ENCODE results near the gene IFNL3. TPM values are rescaled to one million over a fixed set of nuclear protein-coding genes. Genes with fewer than 3 reads are reported as not detected.
A peak's percentile ranks its signal among the peaks of the same experiment; 100 is the strongest.

IFNL3 gene
- total and polyA plus RNA-seq, 9 of the 15 experiments (the other 6 are each of a cell fraction or from before 2014, with no cell fraction given): not detected

- BruUV-seq (replicated peaks): no TSS peak
- Histone ChIP-seq H3K9me3 (replicated peaks; ENCODE audit: control insufficient read depth, insufficient read depth, low read depth, low read length) (no peaks in the 10 kb centered on the region), H3K4me3 (no peak overlapping the region), H3K9ac (ENCODE audit: insufficient read depth in 1 of 2, low read depth in 2 of 2, low read length in 2 of 2) (no peak overlapping the region), H3K9me1 (ENCODE audit: control insufficient read depth, insufficient read depth, low read length) (no peaks in the 10 kb centered on the region), H2AFZ (ENCODE audit: low read depth, low read length) (no peak overlapping the region), H3K27ac (ENCODE audit: extremely low read depth, low read depth, low read length) (no peak overlapping the region), H3K27me3 (ENCODE audit: control insufficient read depth in 2 of 2, insufficient read depth in 2 of 2, low read length in 2 of 2) (no peaks in the 10 kb centered on the region), H4K20me1 (replicated peaks; ENCODE audit: control insufficient read depth, insufficient read depth, low read length) (no peaks in the 10 kb centered on the region), H3K4me1 (replicated peaks in 1 of 2; ENCODE audit: control insufficient read depth in 2 of 2, insufficient read depth in 2 of 2, low read length in 2 of 2) (peaks cover 0 to 8% of the 10 kb centered on the region in 2 experiments; a peak in 3 of 5 replicates), H3K36me3 (ENCODE audit: control insufficient read depth, insufficient read depth, low read length) (no peaks in the 10 kb centered on the region), H3K4me2 (ENCODE audit: insufficient read depth, low read length) (no peak overlapping the region), H3K79me2 (ENCODE audit: control insufficient read depth, insufficient read depth, low read length) (no peaks in the 10 kb centered on the region)
- WGBS (ENCODE audit: insufficient coverage, low coverage, missing lambda C conversion rate): 60% methylated on average over 6 of the region's 6 CpGs
- no peak for FAIRE-seq
- in situ Hi-C loops (cut with MboI) (no loop called here), intact Hi-C loops (cut with micrococcal nuclease) (no loop called here)
- ChIA-PET CTCF (ENCODE audit: low intra/inter-chr PET ratio) (no interaction called here), POLR2A (no interaction called here)
- ATAC-seq: no peak
- no peak for DNase-seq (ENCODE audit: extremely low read depth in 1 of 4, low spot score in 3 of 4)
- TF ChIP-seq RBM25 (IDR thresholded peaks at IDR 0.05; ENCODE audit: low read depth, low read length, severe bottlenecking) (peak; percentile 75), ZNF277 (CRISPR knock-in tag; IDR thresholded peaks at IDR 0.05; ENCODE audit: borderline replicate concordance) (no peak), BCOR (IDR thresholded peaks at IDR 0.05) (peak; percentile 56), ZFP36 (IDR thresholded peaks at IDR 0.05; ENCODE audit: low read depth, low read length, partially characterized antibody) (peak; percentile 14), TEAD1 (CRISPR knock-in tag; IDR thresholded peaks at IDR 0.05) (no peak), E2F6 (IDR thresholded peaks at IDR 0.05; ENCODE audit: borderline replicate concordance in 1 of 2, extremely low read depth in 1 of 2, insufficient read depth in 1 of 2, insufficient read length in 1 of 2, low read depth in 1 of 2, low read length in 1 of 2, poor library complexity in 1 of 2, severe bottlenecking in 1 of 2) (no peak), MGA (IDR thresholded peaks at IDR 0.05) (no peak), NR2C1 (IDR thresholded peaks at IDR 0.05) (no peak), NR2C1 (tag; IDR thresholded peaks at IDR 0.05) (no peak)
Measured at GRCh38 chr19:39238944-39239343, 5.9 kb downstream of the IFNL3 start.
